ENCODE measurements around the gene BRIP1. TPM values are rescaled to one million over a fixed set of nuclear protein-coding genes. Genes with fewer than 3 reads are reported as not detected.

BRIP1 gene
- total and polyA plus RNA-seq, 2 experiments from 2014 or later = 8.0 to 23.1 TPM

- H3K4me1 Mint-ChIP-seq = no peaks in the 10 kb centered on the region
- H3K4me3 Mint-ChIP-seq = no peak overlapping the region
- Histone ChIP-seq H4K20me1 (replicated peaks; ENCODE audit: insufficient read depth) (peaks cover 4% of the 10 kb centered on the region; the same call in 1 of the 2 replicates), H3K9me2 (ENCODE audit: insufficient read depth) (no peaks in the 10 kb centered on the region), H3K27me3 (ENCODE audit: insufficient read depth) (no peaks in the 10 kb centered on the region), H3K4me3 (no peak overlapping the region), H3K4me2 (no peak overlapping the region), H3K79me2 (replicated peaks; ENCODE audit: insufficient read depth) (no peaks in the 10 kb centered on the region), H3K36me3 (ENCODE audit: insufficient read depth) (no peaks in the 10 kb centered on the region), H3K27ac (ENCODE audit: low read depth) (no peak overlapping the region), H3F3A (replicated peaks; ENCODE audit: low read depth) (no peaks in the 10 kb centered on the region), H3K4me1 (ENCODE audit: insufficient read depth) (no peaks in the 10 kb centered on the region), H2AFZ (no peak overlapping the region)
- TF ChIP-seq EZH2 (IDR thresholded peaks at IDR 0.05; ENCODE audit: low read depth, unreplicated experiment) (no peak), CTCF (conservative IDR thresholded peaks at IDR 0.05; ENCODE audit: low read depth in 2 of 2) (no peak), ZNF331 (CRISPR knock-in tag; IDR thresholded peaks at IDR 0.05; ENCODE audit: low read depth) (no peak), JUNB (IDR thresholded peaks at IDR 0.05; ENCODE audit: unreplicated experiment) (no peak), ETS1 (IDR thresholded peaks at IDR 0.05) (no peak), REST (IDR thresholded peaks at IDR 0.05; ENCODE audit: unreplicated experiment) (no peak), ZNF462 (CRISPR knock-in tag; IDR thresholded peaks at IDR 0.05) (no peak), ZNF114 (CRISPR knock-in tag; IDR thresholded peaks at IDR 0.05) (no peak), NANOG (IDR thresholded peaks at IDR 0.05; ENCODE audit: borderline replicate concordance) (no peak), STAT1 (IDR thresholded peaks at IDR 0.05; ENCODE audit: unreplicated experiment) (no peak), POLR2AphosphoS5 (IDR thresholded peaks at IDR 0.05; ENCODE audit: low read depth) (no peak), EZH2phosphoT487 (IDR thresholded peaks at IDR 0.05; ENCODE audit: unreplicated experiment) (no peak), CREB1 (CRISPR knock-in tag; IDR thresholded peaks at IDR 0.05; ENCODE audit: low read depth) (no peak)
- ATAC-seq (no peak), DNase-seq (ENCODE audit: low spot score) (no peak)
- H3K36me3 Mint-ChIP-seq (ENCODE audit: low read depth) = peaks cover 7% of the 10 kb centered on the region; the same call in 2 of the 3 replicates
- no peak overlapping the region for H3K27ac Mint-ChIP-seq
- H3K9me3 Mint-ChIP-seq = no peaks in the 10 kb centered on the region
- H3K27me3 Mint-ChIP-seq (ENCODE audit: insufficient read depth, low read depth, poor library complexity) = no peaks in the 10 kb centered on the region
Observed at GRCh38 chr17:61684172-61684571, 179.2 kb downstream of the BRIP1 start.

All from GM23338 (cell line).